HG03095 (cell line): ENCODE results near the gene CD37.
"Not testable (repeated sequence)": the region's sequence is repeated elsewhere in the genome, so short reads cannot be mapped to it uniquely, and the experiment has no call there.

Source experiments
- ATAC-seq: cut with Tn5 transposase; IDR thresholded peaks from one replicate; pipeline ENCODE4 v1.9.1; 2021; ENCODE audit warnings: moderate library complexity; ENCODE audit not compliant: unreplicated experiment

CD37 gene

GRCh38 chr19:49373174-49373573 is 38.0 kb downstream of the CD37 start:
- ATAC-seq, result not testable (repeated sequence)

GRCh38 chr19:49374665-49375434 is 39.6 kb downstream of the CD37 start:
- ATAC-seq, result no peak

- ATAC-seq, result no peak
These were observed 43.3 kb downstream of the CD37 start for GRCh38 chr19:49378512-49378911.

- no peak for ATAC-seq
These were observed 45.2 kb downstream of the CD37 start for GRCh38 chr19:49380391-49380790.

- no peak for ATAC-seq
These were observed 47.4 kb downstream of the CD37 start for GRCh38 chr19:49382639-49383038.

- ATAC-seq, result no peak
These were observed 48.4 kb downstream of the CD37 start for GRCh38 chr19:49383599-49383998.

GRCh38 chr19:49387936-49388372 is 52.7 kb downstream of the CD37 start, which contains the start of gene KASH5:
TSS of gene KASH5 (plus strand) at chr19:49388249. CDS start at chr19:49390884, 2,635 bp downstream.
- no peak for ATAC-seq

GRCh38 chr19:49389406-49389805 is 54.2 kb downstream of the CD37 start:
- ATAC-seq, result no peak
